Fibroblast of lung (primary cell): ENCODE results near the gene RASSF10.

Experiments used
- CTCF ChIP-seq, 2 donors: IDR thresholded peaks in 1 of 2; conservative IDR thresholded peaks in 1 of 2; 1 replicate in 1 of 2; 2 replicates in 1 of 2; pipeline ENCODE4 v1.5.1; 2011 to 2012; ENCODE audit warnings: low read length in 2 of 2, control low read depth in 1 of 2, inconsistent platforms in 1 of 2, low read depth in 1 of 2, mild to moderate bottlenecking in 1 of 2
- EZH2 ChIP-seq: IDR thresholded peaks from 2 replicates; pipeline ENCODE4 v1.5.1; 2012; ENCODE audit warnings: low read length, control low read depth, mild to moderate bottlenecking; ENCODE audit errors: missing control alignments

- no peak for TF ChIP-seq EZH2
- no peak for TF ChIP-seq CTCF (conservative IDR thresholded peaks at IDR 0.05 in 1 of 2, IDR thresholded peaks at IDR 0.05 in 1 of 2; ENCODE audit: low read depth in 1 of 2, low read length in 2 of 2)
These were observed 14.3 kb downstream of the RASSF10 start for GRCh38 chr11:13023423-13023822.
